GM18951 (cell line): Measurements from ENCODE around the gene KDM1A.
"Not testable (repeated sequence)": the region's sequence is repeated elsewhere in the genome, so short reads cannot be mapped to it uniquely, and the experiment has no call there.

ENCODE experiments used
- POLR2A ChIP-seq: IDR thresholded peaks from 4 replicates; pipeline ENCODE4 v1.6.1; 2011; ENCODE audit warnings: mild to moderate bottlenecking; ENCODE audit not compliant: insufficient read length, insufficient read depth; ENCODE audit errors: extremely low read depth
- in situ Hi-C: fragments of 300-500 bp; cut with MboI; formaldehyde crosslinking; loops from one replicate; pipeline ENCODE4 v1.12.0; 2022; ENCODE audit warnings: low sequenced_read_pairs, mixed read lengths, inconsistent platforms; ENCODE audit not compliant: unreplicated experiment

The KDM1A gene

DNA sequence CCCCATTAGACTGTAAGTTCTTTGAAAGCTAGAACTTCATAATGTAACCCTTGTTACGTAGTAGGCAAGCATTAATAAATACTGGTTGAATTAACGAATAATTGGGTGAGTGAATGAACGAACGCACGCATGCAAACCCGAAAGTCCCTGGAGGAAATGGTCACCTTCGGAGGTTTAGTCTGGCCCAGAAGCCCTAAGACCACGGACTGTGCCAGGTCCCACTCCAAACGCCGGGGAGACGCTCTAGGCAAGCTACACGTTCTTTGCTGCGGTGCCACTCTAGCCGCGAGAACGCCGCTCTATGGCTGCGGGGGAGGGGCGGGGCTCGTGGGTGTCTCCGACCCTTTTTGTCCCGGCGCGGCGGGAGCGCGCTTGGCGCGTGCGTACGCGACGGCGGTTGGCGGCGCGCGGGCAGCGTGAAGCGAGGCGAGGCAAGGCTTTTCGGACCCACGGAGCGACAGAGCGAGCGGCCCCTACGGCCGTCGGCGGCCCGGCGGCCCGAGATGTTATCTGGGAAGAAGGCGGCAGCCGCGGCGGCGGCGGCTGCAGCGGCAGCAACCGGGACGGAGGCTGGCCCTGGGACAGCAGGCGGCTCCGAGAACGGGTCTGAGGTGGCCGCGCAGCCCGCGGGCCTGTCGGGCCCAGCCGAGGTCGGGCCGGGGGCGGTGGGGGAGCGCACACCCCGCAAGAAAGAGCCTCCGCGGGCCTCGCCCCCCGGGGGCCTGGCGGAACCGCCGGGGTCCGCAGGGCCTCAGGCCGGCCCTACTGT is at the start of gene KDM1A:
Gene KDM1A, plus strand, starts transcription at position 375 of the 769 bp plus-strand sequence. Its CDS starts 129 bp downstream, at position 504.
- in situ Hi-C loops: no loop called here

GRCh38 chr1:22970096-22970495 is 49.2 kb upstream of the KDM1A start:
- in situ Hi-C loops: no loop called here
- TF ChIP-seq POLR2A: no peak

More for the DNA sequence above, at the start of gene KDM1A:
- TF ChIP-seq POLR2A: peak; percentile 89

DNA sequence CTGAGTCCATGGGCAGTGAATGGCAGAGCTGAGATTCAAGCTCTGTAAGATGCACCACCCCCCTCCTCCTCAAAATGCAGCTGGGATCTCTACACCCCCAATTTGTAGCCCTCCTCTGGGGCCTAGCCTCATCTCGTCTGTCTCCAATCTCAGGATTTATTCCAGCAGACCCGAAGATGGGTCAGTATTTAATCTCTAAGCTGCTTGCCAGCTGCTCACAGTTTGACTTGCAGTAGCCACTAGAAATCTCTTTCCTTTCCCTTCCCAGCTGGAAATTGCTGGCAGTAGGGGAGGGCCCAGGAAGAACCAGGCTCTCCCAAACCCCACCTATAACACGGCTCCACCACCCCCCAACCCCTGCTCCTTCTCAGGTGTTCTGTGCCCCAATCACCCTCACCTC is 48.1 kb upstream of the KDM1A start:
- TF ChIP-seq POLR2A: no peak
- in situ Hi-C loops: no loop called here

DNA sequence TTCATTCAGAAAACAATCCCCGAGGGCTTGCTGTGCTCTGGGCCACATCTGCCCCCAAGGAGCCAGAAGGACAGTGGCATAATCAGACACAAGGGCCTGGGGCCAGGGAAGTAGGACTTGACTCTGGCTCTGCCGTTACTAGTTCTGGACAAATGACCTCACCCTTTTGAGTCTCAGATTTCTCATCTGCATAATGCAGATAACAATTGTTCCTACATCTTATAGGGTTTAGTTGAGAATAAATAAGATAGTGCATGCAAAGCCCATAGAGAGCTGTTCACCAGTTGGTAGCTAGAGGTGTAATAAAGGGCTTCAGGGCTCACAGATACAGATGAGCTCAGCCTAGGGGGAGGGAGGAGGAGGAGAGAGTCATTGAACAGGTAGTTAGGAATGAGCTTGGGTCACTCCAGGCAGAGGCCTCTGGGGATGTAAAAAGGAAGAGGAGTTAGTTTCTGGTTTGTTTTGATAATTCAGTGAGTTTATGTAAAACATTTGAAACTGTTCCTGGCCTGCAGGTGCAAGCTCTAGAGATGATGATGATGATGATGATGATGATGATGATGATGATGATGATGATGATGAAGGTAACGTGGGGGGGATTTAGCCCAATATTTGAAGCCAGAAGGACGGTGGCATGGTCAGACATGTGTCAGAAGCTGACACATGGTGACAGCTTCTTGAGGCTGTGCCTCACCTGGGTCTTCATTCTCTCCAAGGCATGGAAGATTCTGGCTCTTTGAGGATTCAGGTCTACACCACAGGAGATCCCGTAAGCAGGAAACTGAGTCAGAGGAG is 47.5 kb upstream of the KDM1A start:
- TF ChIP-seq POLR2A: no peak
- in situ Hi-C loops: no loop called here

- no peak for TF ChIP-seq POLR2A
- in situ Hi-C loops: no loop called here
Observed at GRCh38 chr1:22972760-22973159, 46.5 kb upstream of the KDM1A start, which contains the start of gene LACTBL1. Gene LACTBL1 (minus strand): TSS chr1:22972866. CDS start chr1:22972316, 550 bp downstream.

GRCh38 chr1:22975694-22976093 is 43.6 kb upstream of the KDM1A start:
- no peak for TF ChIP-seq POLR2A
- in situ Hi-C loops: loop anchor here (5.0 kb wide), 1 partner anchor 212 kb away; no protein-coding TSS in a partner anchor

DNA sequence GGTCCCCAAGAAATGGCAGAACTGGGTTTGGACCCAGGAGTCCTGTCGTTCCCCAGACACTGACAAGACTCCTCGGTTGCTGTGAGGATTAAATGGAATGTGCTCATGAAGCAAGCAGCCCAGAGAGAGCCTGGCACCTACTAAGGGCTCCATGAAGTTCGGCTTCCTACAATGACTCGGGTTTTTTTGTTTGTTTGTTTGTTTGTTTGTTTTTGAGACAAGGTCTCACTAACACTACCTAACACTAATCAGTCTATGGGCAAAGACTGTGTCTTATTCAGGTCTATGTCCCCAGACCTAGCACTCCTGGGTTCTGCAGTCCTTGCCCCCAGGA is 43.2 kb upstream of the KDM1A start:
- no peak for TF ChIP-seq POLR2A
- in situ Hi-C loops: loop anchor here (5.0 kb wide), 1 partner anchor 211 kb away; no protein-coding TSS in a partner anchor

DNA sequence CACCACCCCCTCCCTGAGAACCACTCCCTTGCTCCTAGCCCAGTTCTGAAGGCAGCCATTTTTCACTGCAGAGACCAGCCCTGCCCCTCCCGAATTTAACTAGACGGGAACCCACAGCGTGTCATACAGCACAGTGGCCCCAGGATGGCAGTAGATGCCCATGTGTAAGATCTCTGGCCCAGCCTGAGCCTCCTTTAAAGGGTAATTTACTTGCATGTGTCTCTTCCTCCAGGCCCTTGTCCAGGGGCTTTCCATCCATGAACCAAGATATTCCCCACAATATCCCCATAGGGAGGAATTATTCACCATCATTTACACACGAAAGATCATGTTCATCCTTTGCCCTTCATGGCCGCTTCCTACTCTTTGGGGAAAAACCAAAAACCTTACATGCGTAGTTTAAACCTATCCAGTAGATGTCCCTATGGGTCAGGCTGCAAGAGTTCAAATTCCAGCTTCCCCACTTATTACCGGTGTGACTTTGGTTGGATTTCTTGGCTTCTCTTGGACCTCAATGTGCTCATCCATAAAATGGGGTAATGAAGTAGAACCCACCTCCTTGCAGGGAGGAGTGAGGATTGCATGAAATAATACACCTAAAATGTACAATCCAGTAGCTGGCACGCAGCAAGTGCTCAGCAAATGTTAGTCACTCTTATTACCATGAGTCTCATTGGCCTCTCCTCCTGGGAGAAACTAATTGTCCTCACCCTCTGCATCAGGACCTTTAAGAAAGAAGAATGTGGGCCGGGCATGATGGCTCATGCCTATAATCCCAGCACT is 42.6 kb upstream of the KDM1A start:
- in situ Hi-C loops: loop anchor here (5.0 kb wide), 1 partner anchor 211 kb away; no protein-coding TSS in a partner anchor
- TF ChIP-seq POLR2A: no peak

GRCh38 chr1:22978299-22978698 is 41.0 kb upstream of the KDM1A start:
- in situ Hi-C loops: loop anchor here (5.0 kb wide), 1 partner anchor 209 kb away; no protein-coding TSS in a partner anchor
- no peak for TF ChIP-seq POLR2A

GRCh38 chr1:22980471-22980790 is 38.8 kb upstream of the KDM1A start:
- in situ Hi-C loops: not testable (repeated sequence)

DNA sequence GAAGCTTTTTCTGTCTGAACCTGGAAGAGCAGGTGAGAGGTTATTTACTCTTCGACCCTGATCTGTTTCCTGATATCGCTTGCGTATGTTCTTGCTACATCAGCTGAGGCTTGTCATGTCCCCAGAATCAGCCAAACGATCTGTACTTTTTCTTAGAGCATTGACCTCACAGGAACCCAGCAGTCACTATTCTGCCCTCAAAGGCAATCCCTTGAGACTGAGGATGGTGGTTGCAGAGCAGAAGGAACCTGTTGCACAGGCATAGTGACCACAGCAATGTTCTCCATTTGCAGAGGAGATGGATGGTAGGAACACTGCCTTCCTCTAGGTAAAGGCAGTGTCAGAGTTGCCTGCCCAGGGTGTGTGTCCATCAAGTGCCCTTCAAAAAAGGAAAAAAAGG is 35.3 kb upstream of the KDM1A start:
- in situ Hi-C loops: no loop called here
- TF ChIP-seq POLR2A: no peak

DNA sequence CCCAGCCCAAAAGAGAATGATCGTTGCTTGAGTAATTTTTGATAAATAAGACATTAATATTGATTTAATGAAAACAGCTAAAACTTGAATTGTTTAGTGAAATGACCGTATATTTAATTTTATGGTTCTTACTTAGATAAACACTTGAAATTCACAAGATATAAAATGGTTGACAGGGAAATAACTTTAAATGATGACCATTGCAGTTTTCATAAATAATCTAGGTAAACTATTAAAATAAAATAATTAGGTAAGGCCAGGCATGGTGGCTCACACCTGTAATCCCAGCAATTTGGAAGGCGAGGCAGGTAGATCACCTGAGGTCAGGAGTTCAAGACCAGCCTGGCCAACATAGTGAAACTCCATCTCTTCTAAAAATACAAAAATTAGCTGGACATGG is 26.9 kb upstream of the KDM1A start:
- in situ Hi-C loops: not testable (repeated sequence)

- in situ Hi-C loops: not testable (repeated sequence)
Observed at GRCh38 chr1:22993220-22993795, 26.0 kb upstream of the KDM1A start.
